PC-3 (cell line): ENCODE results near the gene ADGRV1.

Source experiments
- EZH2 ChIP-seq: fragments of 300-600 bp; sonication (generic); IDR thresholded peaks from one replicate; pipeline ENCODE4 v1.6.1; 2017; ENCODE audit warnings: antibody characterized with exemption, mild to moderate bottlenecking, low read length; ENCODE audit not compliant: unreplicated experiment
- EZH2phosphoT487 ChIP-seq: fragments of 300-600 bp; sonication (generic); IDR thresholded peaks from 2 replicates; pipeline ENCODE4 v1.6.1; 2018; ENCODE audit warnings: mild to moderate bottlenecking, antibody characterized with exemption, low read length, borderline replicate concordance
- TF ChIP-seq, protein P1 (sequence below): fragments of 300-600 bp; sonication (generic); conservative IDR thresholded peaks from 2 replicates; pipeline ENCODE4 v1.5.1; 2017; ENCODE audit warnings: antibody characterized with exemption, low read depth, mild to moderate bottlenecking, low read length

DNA sequence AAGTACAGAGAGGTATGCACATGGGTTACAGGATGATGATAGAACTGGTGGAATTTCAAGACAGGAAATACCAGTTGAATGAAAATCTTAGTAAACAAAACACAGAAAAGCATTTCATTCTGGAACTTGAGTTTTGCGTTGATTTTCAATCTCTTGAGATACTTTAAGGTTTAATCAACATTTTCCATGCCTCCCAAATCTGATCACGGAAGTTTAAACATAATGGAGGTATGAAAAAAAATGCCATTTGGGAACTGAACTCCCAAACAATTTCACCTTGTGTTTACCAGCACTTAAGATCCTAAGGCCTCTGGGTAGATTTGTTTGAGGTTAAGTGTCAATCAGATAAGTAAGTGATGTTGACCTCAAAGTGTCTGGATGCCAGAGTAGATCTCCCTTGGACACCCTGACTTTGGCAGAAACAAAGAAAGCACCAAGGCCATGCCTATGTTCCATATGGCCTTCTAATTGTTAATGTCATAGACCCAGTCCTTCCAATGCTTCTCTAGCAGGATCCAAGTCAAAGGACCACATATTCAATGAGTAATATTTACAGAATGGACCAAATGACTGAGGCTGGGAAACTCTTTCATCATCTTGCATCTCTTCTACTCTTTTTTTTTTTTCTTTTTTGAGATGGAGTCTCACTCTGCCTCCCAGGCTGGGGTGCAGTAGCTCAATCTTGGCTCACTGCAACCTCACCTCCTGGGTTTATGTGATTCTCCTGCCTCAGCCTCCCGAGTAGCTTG lies 607.6 kb downstream of the ADGRV1 start:
- TF ChIP-seq EZH2 (no peak), EZH2phosphoT487 (no peak)
- TF ChIP-seq, protein P1, sequence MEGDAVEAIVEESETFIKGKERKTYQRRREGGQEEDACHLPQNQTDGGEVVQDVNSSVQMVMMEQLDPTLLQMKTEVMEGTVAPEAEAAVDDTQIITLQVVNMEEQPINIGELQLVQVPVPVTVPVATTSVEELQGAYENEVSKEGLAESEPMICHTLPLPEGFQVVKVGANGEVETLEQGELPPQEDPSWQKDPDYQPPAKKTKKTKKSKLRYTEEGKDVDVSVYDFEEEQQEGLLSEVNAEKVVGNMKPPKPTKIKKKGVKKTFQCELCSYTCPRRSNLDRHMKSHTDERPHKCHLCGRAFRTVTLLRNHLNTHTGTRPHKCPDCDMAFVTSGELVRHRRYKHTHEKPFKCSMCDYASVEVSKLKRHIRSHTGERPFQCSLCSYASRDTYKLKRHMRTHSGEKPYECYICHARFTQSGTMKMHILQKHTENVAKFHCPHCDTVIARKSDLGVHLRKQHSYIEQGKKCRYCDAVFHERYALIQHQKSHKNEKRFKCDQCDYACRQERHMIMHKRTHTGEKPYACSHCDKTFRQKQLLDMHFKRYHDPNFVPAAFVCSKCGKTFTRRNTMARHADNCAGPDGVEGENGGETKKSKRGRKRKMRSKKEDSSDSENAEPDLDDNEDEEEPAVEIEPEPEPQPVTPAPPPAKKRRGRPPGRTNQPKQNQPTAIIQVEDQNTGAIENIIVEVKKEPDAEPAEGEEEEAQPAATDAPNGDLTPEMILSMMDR, result no peak
